SU-DHL-6 (cell line): ENCODE data around the gene ADAMTS8.

Experiments used
- H2AFZ ChIP-seq: fragments of 200-600 bp; sonication (generic); 2 replicates; pipeline ENCODE4 v1.6.1; 2014; ENCODE audit warnings: low read depth, mild to moderate bottlenecking, moderate library complexity, mixed read lengths, antibody characterized with exemption, low read length; ENCODE audit not compliant: severe bottlenecking
- H3F3A ChIP-seq: fragments of 200-600 bp; shearing (Covaris generic); 2 replicates; pipeline ENCODE4 v1.6.0; 2016; ENCODE audit warnings: antibody characterized with exemption, mild to moderate bottlenecking; ENCODE audit not compliant: insufficient read depth
- H3K27ac ChIP-seq: fragments of 200-600 bp; sonication (generic); 2 replicates; pipeline ENCODE4 v1.5.1; 2016; ENCODE audit warnings: low read depth, mild to moderate bottlenecking, low read length, moderate library complexity, mixed read lengths
- H3K27me3 ChIP-seq: fragments of 200-600 bp; sonication (generic), shearing (Covaris generic); 2 replicates; pipeline ENCODE4 v1.6.0; 2014; ENCODE audit warnings: mild to moderate bottlenecking, low read length
- H3K36me3 ChIP-seq: fragments of 200-600 bp; sonication (generic); 2 replicates; pipeline ENCODE4 v1.6.1; 2014; ENCODE audit warnings: mild to moderate bottlenecking, low read length, mixed read lengths
- H3K4me2 ChIP-seq: fragments of 300-600, 200-600 bp; shearing (Covaris generic), sonication (generic); 2 replicates; pipeline ENCODE4 v1.6.0; 2014; ENCODE audit warnings: low read length, low read depth, mild to moderate bottlenecking; ENCODE audit not compliant: poor library complexity, severe bottlenecking
- H3K4me3 ChIP-seq: fragments of 200-600 bp; sonication (generic); 2 replicates; pipeline ENCODE4 v1.5.1; 2014; ENCODE audit warnings: antibody characterized with exemption, low read length, mild to moderate bottlenecking, mixed read lengths; ENCODE audit not compliant: insufficient read depth, poor library complexity, severe bottlenecking
- H3K79me2 ChIP-seq: fragments of 200-600 bp; sonication (generic); 2 replicates; pipeline ENCODE4 v1.6.1; 2014; ENCODE audit warnings: mild to moderate bottlenecking, low read length, moderate library complexity; ENCODE audit not compliant: insufficient read depth
- H3K9ac ChIP-seq: fragments of 200-600 bp; sonication (generic); 2 replicates; pipeline ENCODE4 v1.7.0; 2014; ENCODE audit warnings: mild to moderate bottlenecking, low read length
- H3K9me2 ChIP-seq: fragments of 200-600 bp; sonication (generic); replicated peaks from 2 replicates; pipeline ENCODE4 v1.6.1; 2014; ENCODE audit warnings: low read length; ENCODE audit not compliant: insufficient read depth
- H3K9me3 ChIP-seq: fragments of 200-600 bp; sonication (generic); 2 replicates; pipeline ENCODE4 v1.6.1; 2014; ENCODE audit warnings: low read length, mixed read lengths; ENCODE audit not compliant: insufficient read depth
- H4K20me1 ChIP-seq: fragments of 200-600 bp; sonication (generic); 2 replicates; pipeline ENCODE4 v1.6.1; 2014; ENCODE audit warnings: low read depth, mild to moderate bottlenecking, antibody characterized with exemption, low read length, moderate library complexity, mixed read lengths
- EZH2phosphoT487 ChIP-seq: fragments of 200-600 bp; sonication (generic), shearing (Covaris generic); conservative IDR thresholded peaks from 2 replicates; pipeline ENCODE4 v1.6.1; 2018; ENCODE audit warnings: mild to moderate bottlenecking, antibody characterized with exemption, low read length, moderate library complexity, mixed read lengths
- TF ChIP-seq, protein P1 (sequence below): fragments of 200-600 bp; sonication (generic); IDR thresholded peaks from one replicate; pipeline ENCODE4 v1.5.1; 2017; ENCODE audit warnings: antibody characterized with exemption, mild to moderate bottlenecking, low read length, moderate library complexity; ENCODE audit not compliant: insufficient read depth, poor library complexity, severe bottlenecking

Gene ADAMTS8

DNA sequence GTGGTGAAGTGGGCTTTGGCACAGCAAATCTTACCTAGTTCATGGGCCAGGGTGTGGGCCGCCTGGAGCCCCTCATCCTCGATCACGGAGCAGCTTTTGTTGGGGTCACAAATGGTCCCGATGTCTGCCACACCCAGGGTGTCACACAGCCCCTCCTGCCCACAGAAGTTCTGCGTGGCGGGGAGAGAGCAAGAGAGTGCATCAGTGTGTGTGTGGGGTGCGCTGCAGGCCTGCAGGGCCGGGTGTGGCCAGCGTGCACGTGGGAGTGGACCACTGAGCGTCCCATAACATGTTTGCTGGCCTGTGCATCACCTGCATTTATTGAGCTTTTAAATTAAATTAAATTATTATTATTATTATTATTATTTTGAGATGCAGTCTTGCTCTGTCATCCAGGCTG, 11.5 kb downstream of the ADAMTS8 start:
- Histone ChIP-seq H3F3A (no peaks in the 10 kb centered on the region), H4K20me1 (no peaks in the 10 kb centered on the region), H3K9me3 (no peaks in the 10 kb centered on the region), H2AFZ (no peak overlapping the region), H3K27me3 (no peaks in the 10 kb centered on the region), H3K9me2 (no peaks in the 10 kb centered on the region), H3K9ac (no peak overlapping the region), H3K4me3 (no peak overlapping the region), H3K27ac (no peak overlapping the region), H3K79me2 (no peaks in the 10 kb centered on the region), H3K4me2 (no peak overlapping the region), H3K36me3 (no peaks in the 10 kb centered on the region)
- TF ChIP-seq, protein P1, sequence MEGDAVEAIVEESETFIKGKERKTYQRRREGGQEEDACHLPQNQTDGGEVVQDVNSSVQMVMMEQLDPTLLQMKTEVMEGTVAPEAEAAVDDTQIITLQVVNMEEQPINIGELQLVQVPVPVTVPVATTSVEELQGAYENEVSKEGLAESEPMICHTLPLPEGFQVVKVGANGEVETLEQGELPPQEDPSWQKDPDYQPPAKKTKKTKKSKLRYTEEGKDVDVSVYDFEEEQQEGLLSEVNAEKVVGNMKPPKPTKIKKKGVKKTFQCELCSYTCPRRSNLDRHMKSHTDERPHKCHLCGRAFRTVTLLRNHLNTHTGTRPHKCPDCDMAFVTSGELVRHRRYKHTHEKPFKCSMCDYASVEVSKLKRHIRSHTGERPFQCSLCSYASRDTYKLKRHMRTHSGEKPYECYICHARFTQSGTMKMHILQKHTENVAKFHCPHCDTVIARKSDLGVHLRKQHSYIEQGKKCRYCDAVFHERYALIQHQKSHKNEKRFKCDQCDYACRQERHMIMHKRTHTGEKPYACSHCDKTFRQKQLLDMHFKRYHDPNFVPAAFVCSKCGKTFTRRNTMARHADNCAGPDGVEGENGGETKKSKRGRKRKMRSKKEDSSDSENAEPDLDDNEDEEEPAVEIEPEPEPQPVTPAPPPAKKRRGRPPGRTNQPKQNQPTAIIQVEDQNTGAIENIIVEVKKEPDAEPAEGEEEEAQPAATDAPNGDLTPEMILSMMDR = no peak
- no peak for TF ChIP-seq EZH2phosphoT487

DNA sequence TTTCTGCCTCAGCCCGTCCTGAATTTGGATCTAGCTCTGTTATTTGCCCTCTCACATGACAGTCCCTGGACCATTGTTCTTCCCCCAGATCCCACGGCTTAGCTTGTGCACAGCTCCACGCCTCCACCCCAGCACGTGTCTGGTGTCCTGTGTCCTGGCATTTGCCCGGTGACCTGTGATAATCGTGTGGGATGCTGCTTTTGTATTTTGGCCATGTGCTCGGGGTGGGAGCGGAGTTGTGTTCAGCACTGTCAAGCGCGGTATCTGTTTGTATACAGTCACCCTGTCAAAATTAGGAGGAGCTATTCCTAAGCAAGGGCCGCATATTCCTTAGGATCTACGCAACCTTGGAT, 11.9 kb downstream of the ADAMTS8 start:
- Histone ChIP-seq H3K4me2 (no peak overlapping the region), H3K27me3 (no peaks in the 10 kb centered on the region), H3K27ac (no peak overlapping the region), H3K9ac (no peak overlapping the region), H3K9me2 (no peaks in the 10 kb centered on the region), H3K79me2 (no peaks in the 10 kb centered on the region), H4K20me1 (no peaks in the 10 kb centered on the region), H3K9me3 (no peaks in the 10 kb centered on the region), H3F3A (no peaks in the 10 kb centered on the region), H3K36me3 (no peaks in the 10 kb centered on the region), H2AFZ (no peak overlapping the region), H3K4me3 (no peak overlapping the region)
- TF ChIP-seq EZH2phosphoT487 = no peak
- TF ChIP-seq, protein P1 = no peak

DNA sequence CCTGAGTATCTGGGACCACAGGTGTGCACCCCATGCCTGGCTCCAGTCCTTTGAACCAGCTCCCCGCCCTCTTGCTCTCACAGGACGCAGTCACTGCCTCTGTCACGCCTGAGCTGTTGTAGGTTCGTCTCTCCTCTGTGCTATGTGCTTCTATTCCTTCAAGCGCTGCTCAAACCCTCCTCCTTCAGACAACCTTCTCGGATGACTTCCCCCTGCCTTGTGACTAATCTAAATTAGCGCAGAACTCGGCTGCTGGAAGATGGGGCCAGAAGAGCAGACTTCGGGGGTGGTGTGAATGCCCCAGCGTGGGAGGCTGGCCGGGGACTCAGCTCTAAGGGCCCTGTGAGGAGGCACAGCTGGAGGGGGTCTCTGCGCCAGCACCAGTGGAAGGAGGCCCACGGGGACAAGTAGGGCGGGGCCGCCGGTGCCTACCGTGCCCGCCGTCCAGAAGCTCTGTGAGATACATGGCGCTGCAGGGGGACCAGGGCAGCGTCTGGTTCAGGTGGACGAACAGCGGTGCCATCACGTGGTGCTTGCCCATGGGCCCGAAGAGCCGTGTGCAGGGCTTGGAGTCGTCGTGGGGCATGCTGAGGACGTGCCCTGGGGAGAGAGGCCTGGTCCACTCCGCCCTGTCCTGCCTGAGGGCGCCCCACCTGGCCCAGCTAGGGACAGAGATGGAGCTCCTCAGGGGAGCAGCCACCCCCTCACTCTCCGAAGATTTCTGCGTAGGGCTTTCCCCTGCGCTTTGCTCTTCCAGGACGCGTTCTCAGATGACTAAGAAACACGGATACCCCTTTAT, 12.5 kb downstream of the ADAMTS8 start:
- no peak for TF ChIP-seq EZH2phosphoT487
- TF ChIP-seq, protein P1 = no peak
- no peak overlapping the region for H3K4me3 ChIP-seq
- no peak overlapping the region for H3K9ac ChIP-seq
- no peaks in the 10 kb centered on the region for H3K9me2 ChIP-seq
- no peaks in the 10 kb centered on the region for H3K27me3 ChIP-seq
- no peak overlapping the region for H3K27ac ChIP-seq
- H3K79me2 ChIP-seq = no peaks in the 10 kb centered on the region
- H3K4me2 ChIP-seq = no peak overlapping the region
- H2AFZ ChIP-seq = no peak overlapping the region
- H3K36me3 ChIP-seq = no peaks in the 10 kb centered on the region
- H3F3A ChIP-seq = no peaks in the 10 kb centered on the region
- no peaks in the 10 kb centered on the region for H3K9me3 ChIP-seq
- H4K20me1 ChIP-seq = no peaks in the 10 kb centered on the region
